Natural killer cell (primary cell): ENCODE measurements around the gene BCL11B. TPM values are rescaled to one million over a fixed set of nuclear protein-coding genes. Genes with fewer than 3 reads are reported as not detected.

ENCODE experiments used
- ATAC-seq, 3 donors: fragments of 150-1000 bp in 2 of 3; fragments of 200-7000 bp in 1 of 3; cut with Tn5 transposase; 1 replicate in 1 of 3; 2 replicates in 2 of 3; pipeline ENCODE4 v1.10.0; 2021; ENCODE audit warnings: mild to moderate bottlenecking in 2 of 3, moderate library complexity in 2 of 3
- DNase-seq, 2 donors: peaks; one replicate each; pipeline versions ENCODE4 v3.0.0 to v3.0.0-alpha.2; 2013 to 2021; ENCODE audit warnings: mixed read lengths in 1 of 2
- H3K27ac ChIP-seq: one replicate; pipeline ENCODE4 v1.5.1; 2013; ENCODE audit warnings: mild to moderate bottlenecking, low read length
- H3K27me3 ChIP-seq: one replicate; pipeline ENCODE4 v1.6.1; 2013; ENCODE audit warnings: low read length; ENCODE audit not compliant: control insufficient read depth, insufficient read depth
- H3K36me3 ChIP-seq: one replicate; pipeline ENCODE4 v1.6.1; 2013; ENCODE audit warnings: low read length; ENCODE audit not compliant: control insufficient read depth, insufficient read depth
- H3K4me1 ChIP-seq: one replicate; pipeline ENCODE4 v1.6.1; 2013; ENCODE audit warnings: low read length; ENCODE audit not compliant: control insufficient read depth, insufficient read depth
- H3K4me3 ChIP-seq: one replicate; pipeline ENCODE4 v1.5.1; 2013; ENCODE audit warnings: low read length
- H3K9me3 ChIP-seq: one replicate; pipeline ENCODE4 v1.6.1; 2013; ENCODE audit warnings: low read length; ENCODE audit not compliant: control insufficient read depth, insufficient read depth
- H3K27ac Mint-ChIP-seq, 2 donors: one replicate each; pipeline ENCODE4 v1.8.0; 2022; ENCODE audit warnings: mild to moderate bottlenecking in 2 of 2, mixed read lengths in 2 of 2, moderate library complexity in 1 of 2
- H3K27me3 Mint-ChIP-seq, 2 donors: one replicate each; pipeline ENCODE4 v1.8.0; 2022; ENCODE audit warnings: low read depth in 2 of 2, mixed read lengths in 2 of 2
- H3K36me3 Mint-ChIP-seq: one replicate; pipeline ENCODE4 v1.8.0; 2022; ENCODE audit warnings: mixed read lengths
- H3K4me1 Mint-ChIP-seq, 2 donors: one replicate each; pipeline ENCODE4 v1.8.0; 2022; ENCODE audit warnings: mixed read lengths in 2 of 2
- H3K4me3 Mint-ChIP-seq: one replicate; pipeline ENCODE4 v1.8.0; 2022; ENCODE audit warnings: mild to moderate bottlenecking, moderate library complexity, mixed read lengths
- H3K9me3 Mint-ChIP-seq, 2 donors: one replicate each; pipeline ENCODE4 v1.8.0; 2022; ENCODE audit warnings: mixed read lengths in 2 of 2
- WGBS: methylation state at CpG from one replicate; pipeline ENCODE4 v1.1.7; 2013; ENCODE audit warnings: missing lambda C conversion rate; ENCODE audit not compliant: insufficient coverage; 5-methylcytosine and 5-hydroxymethylcytosine counted together
- intact Hi-C: fragments of 100-400 bp; cut with micrococcal nuclease; formaldehyde crosslinking; loops from one replicate; pipeline ENCODE4 v1.14.2; 2022
- total RNA-seq, 4 donors: library from RNA; stranded (reverse); fragments of 120-200 nt in 1 of 4; gene quantifications; one replicate each; pipeline versions ENCODE4 v1.2.3 to v1.2.4, GENCODE V29; 2013 to 2022
- TF ChIP-seq, protein P1 (sequence below): fragments of 200-600 bp; IDR thresholded peaks from one replicate; pipeline ENCODE4 v1.8.0; 2022; ENCODE audit warnings: antibody characterized with exemption

Gene BCL11B
- total RNA-seq, 3 donors from 2014 or later (not counting 1 experiment from before 2014, with no cell fraction given) = 43.5 to 61.5 (median 56.2) TPM

DNA sequence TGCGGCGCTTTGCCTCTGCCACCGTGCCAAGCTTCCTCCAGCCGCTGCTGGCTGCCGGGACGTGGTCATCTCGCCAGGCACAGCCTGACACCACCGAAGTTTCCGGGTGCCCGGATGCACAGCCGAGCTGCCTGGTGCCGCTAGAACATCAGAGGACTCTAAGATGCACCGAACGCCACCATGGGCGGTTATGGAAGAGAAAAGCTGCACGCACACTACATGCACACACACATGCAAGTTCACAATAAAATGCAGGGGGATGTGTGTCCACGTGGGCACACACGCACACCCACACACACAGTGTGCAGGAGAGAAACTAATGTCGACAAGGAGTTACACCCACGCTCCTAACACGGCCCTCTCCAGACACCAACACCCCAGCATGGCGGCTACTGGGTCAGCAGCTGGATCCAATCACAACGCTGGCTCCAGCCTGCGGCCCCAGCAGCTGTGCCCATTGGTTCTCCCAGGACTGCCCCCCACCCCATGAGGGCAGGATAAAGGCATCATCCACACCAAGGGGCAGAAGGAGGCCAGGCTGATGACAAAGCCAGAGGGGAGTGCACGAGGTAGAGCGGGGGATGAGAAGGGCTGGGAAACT lies 82.7 kb downstream of the BCL11B start:
- Histone ChIP-seq H3K9me3 (no peaks in the 10 kb centered on the region), H3K4me3 (no peak overlapping the region), H3K36me3 (no peaks in the 10 kb centered on the region), H3K4me1 (peaks cover 78% of the 10 kb centered on the region), H3K27me3 (no peaks in the 10 kb centered on the region), H3K27ac (peak overlapping the region; percentile 21)
- peak overlapping the region; percentile 56 to 71 for H3K27ac Mint-ChIP-seq
- ATAC-seq (peak in 1 of 3 donors; percentile 15), DNase-seq (peak in 1 of 2 donors; percentile 76)
- TF ChIP-seq, protein P1, sequence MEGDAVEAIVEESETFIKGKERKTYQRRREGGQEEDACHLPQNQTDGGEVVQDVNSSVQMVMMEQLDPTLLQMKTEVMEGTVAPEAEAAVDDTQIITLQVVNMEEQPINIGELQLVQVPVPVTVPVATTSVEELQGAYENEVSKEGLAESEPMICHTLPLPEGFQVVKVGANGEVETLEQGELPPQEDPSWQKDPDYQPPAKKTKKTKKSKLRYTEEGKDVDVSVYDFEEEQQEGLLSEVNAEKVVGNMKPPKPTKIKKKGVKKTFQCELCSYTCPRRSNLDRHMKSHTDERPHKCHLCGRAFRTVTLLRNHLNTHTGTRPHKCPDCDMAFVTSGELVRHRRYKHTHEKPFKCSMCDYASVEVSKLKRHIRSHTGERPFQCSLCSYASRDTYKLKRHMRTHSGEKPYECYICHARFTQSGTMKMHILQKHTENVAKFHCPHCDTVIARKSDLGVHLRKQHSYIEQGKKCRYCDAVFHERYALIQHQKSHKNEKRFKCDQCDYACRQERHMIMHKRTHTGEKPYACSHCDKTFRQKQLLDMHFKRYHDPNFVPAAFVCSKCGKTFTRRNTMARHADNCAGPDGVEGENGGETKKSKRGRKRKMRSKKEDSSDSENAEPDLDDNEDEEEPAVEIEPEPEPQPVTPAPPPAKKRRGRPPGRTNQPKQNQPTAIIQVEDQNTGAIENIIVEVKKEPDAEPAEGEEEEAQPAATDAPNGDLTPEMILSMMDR = no peak
- peak overlapping the region; percentile 40 for H3K4me3 Mint-ChIP-seq
- H3K27me3 Mint-ChIP-seq = no peaks in the 10 kb centered on the region
- 79% methylated on average over 26 of the region's 26 CpGs for WGBS
- no peaks in the 10 kb centered on the region for H3K36me3 Mint-ChIP-seq
- intact Hi-C loops = no loop called here
- H3K9me3 Mint-ChIP-seq = no peaks in the 10 kb centered on the region
- H3K4me1 Mint-ChIP-seq = peaks cover 80 to 86% of the 10 kb centered on the region in 2 donors

DNA sequence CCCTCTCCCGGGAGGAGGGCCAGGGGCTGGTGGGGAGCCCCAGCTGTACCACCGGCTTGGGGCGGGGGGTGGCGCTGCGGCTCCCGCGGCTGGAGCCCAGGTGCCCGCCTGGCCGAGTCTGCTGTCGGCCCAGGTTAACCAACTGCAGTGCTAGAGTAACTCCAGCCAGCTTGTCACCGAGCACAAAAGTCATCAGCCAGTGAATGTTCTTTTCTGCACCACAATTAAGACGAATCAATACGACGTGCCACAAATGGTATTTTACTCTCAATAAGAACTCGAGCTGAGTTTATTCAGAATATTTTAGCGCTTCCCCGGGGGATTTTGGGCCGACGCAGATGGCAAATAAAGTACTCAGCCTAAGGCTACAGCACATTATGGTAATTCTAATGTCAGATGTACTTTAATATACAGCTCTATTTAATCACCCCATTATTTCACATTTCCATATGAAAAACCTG lies 83.2 kb downstream of the BCL11B start:
- WGBS = 52% methylated on average over 19 of the region's 19 CpGs

DNA sequence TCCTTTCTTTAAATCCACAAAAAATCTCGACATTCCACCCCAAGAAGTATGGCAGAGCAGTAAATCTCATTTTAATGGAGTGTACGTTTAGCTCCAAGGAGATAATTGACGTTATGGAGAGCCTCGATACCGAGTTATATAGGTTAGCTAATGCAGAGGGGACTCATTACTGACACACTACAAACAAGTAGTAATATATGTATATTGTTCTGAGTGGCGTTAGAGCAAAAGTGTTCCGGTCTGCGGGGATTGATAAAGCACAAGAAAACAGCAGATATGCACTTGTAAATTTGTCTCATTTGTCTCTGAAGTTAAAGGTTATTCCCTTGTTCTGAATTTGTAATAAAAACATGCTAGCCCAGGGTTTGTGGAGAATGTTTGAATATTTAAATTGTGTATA lies 84.1 kb downstream of the BCL11B start:
- H3K4me3 ChIP-seq = no peak overlapping the region
- no peak for ATAC-seq
- 66% methylated on average over 8 of the region's 8 CpGs for WGBS
- TF ChIP-seq, protein P1 = no peak
- H3K27me3 ChIP-seq = no peaks in the 10 kb centered on the region
- Mint-ChIP-seq H3K36me3 (no peaks in the 10 kb centered on the region), H3K4me3 (peak overlapping the region; percentile 9), H3K9me3 (no peaks in the 10 kb centered on the region), H3K27ac (peak overlapping the region; percentile 30 to 71), H3K4me1 (peaks cover 81 to 86% of the 10 kb centered on the region in 2 donors), H3K27me3 (no peaks in the 10 kb centered on the region)
- no peaks in the 10 kb centered on the region for H3K9me3 ChIP-seq
- DNase-seq = peak in 1 of 2 donors; percentile 40
- no peak overlapping the region for H3K27ac ChIP-seq
- intact Hi-C loops = no loop called here
- H3K36me3 ChIP-seq = no peaks in the 10 kb centered on the region
- H3K4me1 ChIP-seq = peaks cover 81% of the 10 kb centered on the region

More for the DNA sequence above, 83.2 kb downstream of the BCL11B start:
- intact Hi-C loops = no loop called here
- no peaks in the 10 kb centered on the region for H3K9me3 Mint-ChIP-seq
- H3K36me3 Mint-ChIP-seq = no peaks in the 10 kb centered on the region
- Histone ChIP-seq H3K27ac (peak overlapping the region; percentile 21), H3K9me3 (no peaks in the 10 kb centered on the region), H3K36me3 (no peaks in the 10 kb centered on the region), H3K27me3 (no peaks in the 10 kb centered on the region), H3K4me3 (no peak overlapping the region), H3K4me1 (peaks cover 81% of the 10 kb centered on the region)
- TF ChIP-seq, protein P1 = no peak
- H3K4me1 Mint-ChIP-seq = peaks cover 81 to 86% of the 10 kb centered on the region in 2 donors
- DNase-seq (peak in 1 of 2 donors; percentile 72), ATAC-seq (peak in 1 of 3 donors; percentile 42)
- H3K27ac Mint-ChIP-seq = peak overlapping the region; percentile 56 to 71
- H3K27me3 Mint-ChIP-seq = no peaks in the 10 kb centered on the region
- peak overlapping the region; percentile 40 for H3K4me3 Mint-ChIP-seq
